B cell (primary cell): Measurements from ENCODE around the gene RNLS. TPM values are rescaled to one million over a fixed set of nuclear protein-coding genes. Genes with fewer than 3 reads are reported as not detected.

ENCODE experiments used
- ATAC-seq: fragments of 200-7000 bp; cut with Tn5 transposase; one replicate; pipeline ENCODE4 v1.10.0; 2021; ENCODE audit warnings: low read depth, mild to moderate bottlenecking, moderate number of reproducible peaks, moderate library complexity
- CTCF ChIA-PET: fragments of 350-600 bp; sonication (Branson Sonifier 250); formaldehyde crosslinking; loops from one replicate; lab custom pipeline; 2021; ENCODE audit warnings: antibody characterized with exemption, inconsistent platforms; lab: Charles Lee
- POLR2A ChIA-PET: fragments of 350-600 bp; sonication (Branson Sonifier 250); formaldehyde crosslinking; loops from one replicate; lab custom pipeline; 2021; ENCODE audit warnings: antibody characterized with exemption; lab: Charles Lee
- DNase-seq: peaks from one replicate; pipeline ENCODE4 v3.0.0; 2013
- H2AFZ ChIP-seq: 2 replicates; pipeline ENCODE4 v1.6.1; 2012; ENCODE audit warnings: mild to moderate bottlenecking, low read depth, low read length; ENCODE audit not compliant: insufficient read depth, poor library complexity, severe bottlenecking
- H3K27ac ChIP-seq, 2 donors: 1 replicate in 1 of 2; 2 replicates in 1 of 2; pipeline ENCODE4 v1.5.1; 2012 to 2013; ENCODE audit warnings: low read length in 2 of 2, mild to moderate bottlenecking in 2 of 2, moderate library complexity in 1 of 2
- H3K27me3 ChIP-seq, 4 experiments: fragments of 200-600 bp in 1 of 4; sonication (generic) in 1 of 4; replicated peaks in 1 of 4; 1 replicate in 2 of 4; 2 replicates in 2 of 4; pipeline versions ENCODE4 v1.6.1 to v1.7.0; 2013 to 2016; ENCODE audit warnings: low read length in 3 of 4, mild to moderate bottlenecking in 2 of 4, mixed read lengths in 1 of 4, moderate library complexity in 1 of 4; ENCODE audit not compliant: insufficient read depth in 4 of 4, control insufficient read depth in 3 of 4; ENCODE audit errors: control extremely low read depth in 1 of 4
- H3K36me3 ChIP-seq, 2 experiments: replicated peaks in 1 of 2; 1 replicate in 1 of 2; 2 replicates in 1 of 2; pipeline versions ENCODE4 v1.6.1 to v1.7.1; 2013; ENCODE audit warnings: low read length in 1 of 2; ENCODE audit not compliant: insufficient read depth in 2 of 2, control insufficient read depth in 1 of 2; ENCODE audit errors: control extremely low read depth in 1 of 2, extremely low read depth in 1 of 2
- H3K4me1 ChIP-seq, 2 donors: fragments of 200-600 bp in 1 of 2; sonication (generic) in 1 of 2; 1 replicate in 1 of 2; 2 replicates in 1 of 2; pipeline versions ENCODE4 v1.5.1 to v1.6.1; 2013 to 2017; ENCODE audit warnings: low read length in 2 of 2; ENCODE audit not compliant: control insufficient read depth in 2 of 2, insufficient read depth in 2 of 2
- H3K4me2 ChIP-seq: replicated peaks from 2 replicates; pipeline ENCODE3; 2012; ENCODE audit warnings: mild to moderate bottlenecking, low read depth, low read length; ENCODE audit not compliant: poor library complexity, severe bottlenecking
- H3K4me3 ChIP-seq, 5 experiments: fragments of 200-600 bp in 1 of 5; sonication (generic) in 1 of 5; 1 replicate in 3 of 5; 2 replicates in 2 of 5; pipeline versions ENCODE4 v1.5.1 to v1.7.0; 2011 to 2016; ENCODE audit warnings: low read length in 4 of 5, mild to moderate bottlenecking in 4 of 5, low read depth in 2 of 5, control low read depth in 1 of 5, moderate library complexity in 1 of 5; ENCODE audit not compliant: insufficient read depth in 1 of 5; ENCODE audit errors: control extremely low read depth in 1 of 5, extremely low read depth in 1 of 5
- H3K79me2 ChIP-seq: fragments of 200-600 bp; sonication (generic); one replicate; pipeline ENCODE4 v1.6.0; 2016; ENCODE audit warnings: low read length; ENCODE audit not compliant: control insufficient read depth, insufficient read depth
- H3K9ac ChIP-seq: fragments of 200-600 bp; sonication (generic); 2 replicates; pipeline ENCODE4 v1.6.1; 2017; ENCODE audit warnings: mild to moderate bottlenecking, low read length, moderate library complexity
- H3K9me3 ChIP-seq, 3 donors: one replicate each; pipeline versions ENCODE4 v1.6.1 to v1.7.1; 2013; ENCODE audit warnings: low read length in 2 of 3; ENCODE audit not compliant: control insufficient read depth in 2 of 3, insufficient read depth in 1 of 3; ENCODE audit errors: control extremely low read depth in 1 of 3
- H4K20me1 ChIP-seq: 2 replicates; pipeline ENCODE4 v1.6.0; 2012; ENCODE audit warnings: mild to moderate bottlenecking, low read length; ENCODE audit not compliant: insufficient read depth, control insufficient read depth, poor library complexity, severe bottlenecking
- H3K27ac Mint-ChIP-seq: one replicate; pipeline ENCODE4 v1.8.0; 2021; ENCODE audit warnings: mixed read lengths
- H3K27me3 Mint-ChIP-seq: one replicate; pipeline ENCODE4 v1.8.0; 2021; ENCODE audit warnings: mixed read lengths
- H3K4me1 Mint-ChIP-seq: one replicate; pipeline ENCODE4 v1.8.0; 2021; ENCODE audit warnings: mixed read lengths
- H3K4me3 Mint-ChIP-seq: one replicate; pipeline ENCODE4 v1.8.0; 2021; ENCODE audit warnings: mixed read lengths
- H3K9me3 Mint-ChIP-seq: one replicate; pipeline ENCODE4 v1.8.0; 2022; ENCODE audit warnings: mixed read lengths; ENCODE audit not compliant: insufficient read depth
- EZH2 ChIP-seq: IDR thresholded peaks from 2 replicates; pipeline ENCODE4 v1.6.1; 2012; ENCODE audit warnings: borderline replicate concordance, low read depth, mild to moderate bottlenecking, moderate library complexity, low read length; ENCODE audit not compliant: insufficient read depth, poor library complexity, severe bottlenecking
- WGBS: methylation state at CpG from one replicate; pipeline ENCODE4 v1.1.5; 2013; ENCODE audit warnings: missing lambda C conversion rate; ENCODE audit not compliant: insufficient coverage; 5-methylcytosine and 5-hydroxymethylcytosine counted together
- intact Hi-C: fragments of 100-400 bp; cut with micrococcal nuclease; formaldehyde crosslinking; loops from one replicate; pipeline ENCODE4 v1.10.0; 2022
- polyA plus RNA-seq: library from polyadenylated mRNA; depleted of rRNA; stranded (reverse); fragments of >200 nt; gene quantifications from 2 replicates; pipeline ENCODE4 v1.2.3, GENCODE V29; 2012
- total RNA-seq, 2 donors: library from RNA; stranded (reverse); fragments of 120-200 nt in 1 of 2; gene quantifications; 1 replicate in 1 of 2; 2 replicates in 1 of 2; pipeline versions ENCODE4 v1.2.3 to v1.2.4, GENCODE V29; 2013 to 2022
- TF ChIP-seq, protein P1 (sequence below): fragments of 200-600 bp; IDR thresholded peaks from one replicate; pipeline ENCODE4 v1.8.0; 2022; ENCODE audit warnings: antibody characterized with exemption, mild to moderate bottlenecking

The RNLS gene
- total and polyA plus RNA-seq, 2 donors (not counting 1 experiment from before 2014, with no cell fraction given), result 3.5 to 7.5 TPM

DNA sequence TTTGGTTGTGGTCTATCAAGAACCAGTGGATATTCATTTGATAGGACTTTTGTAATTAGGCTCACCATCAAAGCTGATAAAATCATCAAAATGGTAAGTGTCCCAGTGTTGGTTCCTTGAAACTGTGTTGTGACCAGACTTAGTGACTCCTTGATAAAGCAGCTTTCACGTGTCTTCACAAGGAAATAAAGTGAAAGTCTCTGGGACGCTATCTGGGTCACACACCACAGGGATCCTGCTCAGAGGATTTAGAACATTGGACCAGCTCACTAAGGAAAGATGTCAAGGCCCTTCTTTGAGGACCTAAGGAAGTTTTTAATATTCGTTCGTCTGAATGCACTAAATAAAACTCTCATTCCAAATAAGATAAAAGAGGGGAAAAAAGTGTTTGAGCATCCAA lies 193.1 kb downstream of the RNLS start:
- Mint-ChIP-seq H3K27ac (peak overlapping the region; percentile 27), H3K27me3 (no peaks in the 10 kb centered on the region), H3K9me3 (no peaks in the 10 kb centered on the region), H3K4me3 (no peak overlapping the region), H3K4me1 (peaks cover 22% of the 10 kb centered on the region)
- H3K79me2 ChIP-seq, result peaks cover 12% of the 10 kb centered on the region
- peaks cover 0 to under 1% (median 0%) of the 10 kb centered on the region in 3 donors for H3K9me3 ChIP-seq
- H3K9ac ChIP-seq, result no peak overlapping the region
- intact Hi-C loops, result no loop called here
- H3K27me3 ChIP-seq, result no peaks in the 10 kb centered on the region
- no peak overlapping the region for H3K4me3 ChIP-seq
- ChIA-PET POLR2A (interaction anchor here (0.6 to 6.4 kb wide), 4 partner anchors 80 to 528 kb away, joined by 4 to 77 read pairs (median 9); partner anchors contain the start of genes KLLN and PTEN), CTCF (interaction anchor here (0.5 to 10.0 kb wide), 38 partner anchors 10 to 817 kb away, joined by 3 to 241 read pairs (median 5); partner anchors contain the start of genes ATAD1, CH25H, KLLN and PTEN)
- ATAC-seq (no peak), DNase-seq (no peak)
- no peak for TF ChIP-seq EZH2
- TF ChIP-seq, protein P1, sequence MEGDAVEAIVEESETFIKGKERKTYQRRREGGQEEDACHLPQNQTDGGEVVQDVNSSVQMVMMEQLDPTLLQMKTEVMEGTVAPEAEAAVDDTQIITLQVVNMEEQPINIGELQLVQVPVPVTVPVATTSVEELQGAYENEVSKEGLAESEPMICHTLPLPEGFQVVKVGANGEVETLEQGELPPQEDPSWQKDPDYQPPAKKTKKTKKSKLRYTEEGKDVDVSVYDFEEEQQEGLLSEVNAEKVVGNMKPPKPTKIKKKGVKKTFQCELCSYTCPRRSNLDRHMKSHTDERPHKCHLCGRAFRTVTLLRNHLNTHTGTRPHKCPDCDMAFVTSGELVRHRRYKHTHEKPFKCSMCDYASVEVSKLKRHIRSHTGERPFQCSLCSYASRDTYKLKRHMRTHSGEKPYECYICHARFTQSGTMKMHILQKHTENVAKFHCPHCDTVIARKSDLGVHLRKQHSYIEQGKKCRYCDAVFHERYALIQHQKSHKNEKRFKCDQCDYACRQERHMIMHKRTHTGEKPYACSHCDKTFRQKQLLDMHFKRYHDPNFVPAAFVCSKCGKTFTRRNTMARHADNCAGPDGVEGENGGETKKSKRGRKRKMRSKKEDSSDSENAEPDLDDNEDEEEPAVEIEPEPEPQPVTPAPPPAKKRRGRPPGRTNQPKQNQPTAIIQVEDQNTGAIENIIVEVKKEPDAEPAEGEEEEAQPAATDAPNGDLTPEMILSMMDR, result no peak
- WGBS, result no CpG with 5 or more reads among the region's 4 CpGs
- no peaks in the 10 kb centered on the region for H4K20me1 ChIP-seq
- H2AFZ ChIP-seq, result peak overlapping the region; percentile 3
- no peaks in the 10 kb centered on the region for H3K36me3 ChIP-seq
- H3K4me1 ChIP-seq, result peaks cover 66 to 67% of the 10 kb centered on the region in 2 donors
- H3K4me2 ChIP-seq, result peak overlapping the region; percentile 48
- no peak overlapping the region for H3K27ac ChIP-seq

DNA sequence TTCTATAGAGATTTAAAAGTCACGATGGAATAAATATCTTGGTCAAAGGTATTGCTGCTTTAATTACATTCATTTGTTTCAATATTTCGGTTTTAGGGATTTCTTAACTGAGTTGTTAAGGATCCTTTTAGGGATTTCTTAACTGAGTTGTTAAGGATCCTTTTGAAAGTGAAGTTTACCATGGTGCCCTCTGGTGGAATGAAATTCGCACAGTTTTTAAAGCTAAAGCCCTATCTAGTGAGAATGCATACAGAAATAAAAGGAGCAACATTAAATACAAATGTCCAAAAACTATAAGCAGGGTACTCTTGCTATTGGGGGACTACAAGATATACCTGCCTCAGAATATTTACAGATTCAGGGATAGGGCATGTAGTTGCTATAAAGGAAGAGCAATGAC lies 193.7 kb downstream of the RNLS start:
- no CpG with 5 or more reads among the region's 3 CpGs for WGBS
- ATAC-seq (no peak), DNase-seq (peak; percentile 73)
- peak overlapping the region in 1 of 2 donors; percentile 99 for H3K27ac ChIP-seq
- TF ChIP-seq, protein P1, result peak; percentile 75
- TF ChIP-seq EZH2, result no peak
- no peak overlapping the region for H3K9ac ChIP-seq
- peak overlapping the region; percentile 29 for H3K4me3 Mint-ChIP-seq
- peaks cover 12% of the 10 kb centered on the region for H3K79me2 ChIP-seq
- H3K4me1 ChIP-seq, result peaks cover 72 to 73% of the 10 kb centered on the region in 2 donors
- H3K27ac Mint-ChIP-seq, result no peak overlapping the region
- no peaks in the 10 kb centered on the region for H4K20me1 ChIP-seq
- H3K4me1 Mint-ChIP-seq, result peaks cover 27% of the 10 kb centered on the region
- ChIA-PET CTCF (interaction anchor here (0.5 to 10.0 kb wide), 48 partner anchors 10 to 818 kb away, joined by 3 to 241 read pairs (median 4); partner anchors contain the start of genes ATAD1, CH25H, KLLN and PTEN), POLR2A (interaction anchor here (0.6 to 6.4 kb wide), 5 partner anchors 79 to 530 kb away, joined by 3 to 77 read pairs (median 5); partner anchors contain the start of genes KLLN and PTEN)
- H3K36me3 ChIP-seq, result no peaks in the 10 kb centered on the region
- no peaks in the 10 kb centered on the region for H3K27me3 ChIP-seq
- intact Hi-C loops, result loop anchor here (1.0 to 5.0 kb wide), 6 partner anchors 57 to 529 kb away; partner anchors contain the start of gene STAMBPL1
- H3K4me3 ChIP-seq, result no peak overlapping the region
- no peaks in the 10 kb centered on the region for H3K9me3 ChIP-seq
- H2AFZ ChIP-seq, result peak overlapping the region; percentile 3
- no peaks in the 10 kb centered on the region for H3K27me3 Mint-ChIP-seq
- no peaks in the 10 kb centered on the region for H3K9me3 Mint-ChIP-seq
- peak overlapping the region; percentile 48 for H3K4me2 ChIP-seq
